Neuronal stem cell (in vitro differentiated cells): ENCODE results near the gene CYB5A.

ENCODE experiments used
- DNase-seq: peaks from one replicate; pipeline ENCODE4 v3.0.0-alpha.2; 2013; ENCODE audit warnings: low spot score
- H2AFZ ChIP-seq: one replicate; pipeline ENCODE4 v1.6.1; 2013; ENCODE audit warnings: mild to moderate bottlenecking, low read length, inconsistent platforms
- H2AK5ac ChIP-seq: 2 replicates; pipeline ENCODE4 v1.6.1; 2013; ENCODE audit warnings: low read depth, mild to moderate bottlenecking, inconsistent platforms, low read length, moderate library complexity, mixed read lengths
- H2BK120ac ChIP-seq: 2 replicates; pipeline ENCODE4 v1.6.1; 2013; ENCODE audit warnings: low read depth, mild to moderate bottlenecking, inconsistent platforms, low read length, moderate library complexity, mixed read lengths
- H2BK12ac ChIP-seq: one replicate; pipeline ENCODE4 v1.6.1; 2013; ENCODE audit warnings: low read length, inconsistent platforms
- H2BK15ac ChIP-seq: 2 replicates; pipeline ENCODE4 v1.6.1; 2013; ENCODE audit warnings: mild to moderate bottlenecking, low read length, inconsistent platforms, mixed read lengths
- H2BK5ac ChIP-seq: one replicate; pipeline ENCODE4 v1.6.1; 2013; ENCODE audit warnings: inconsistent platforms, mild to moderate bottlenecking, low read length, moderate library complexity
- H3K14ac ChIP-seq: one replicate; pipeline ENCODE4 v1.6.1; 2013; ENCODE audit warnings: low read length, inconsistent platforms
- H3K18ac ChIP-seq: 2 replicates; pipeline ENCODE4 v1.6.1; 2013; ENCODE audit warnings: low read length, inconsistent platforms
- H3K23ac ChIP-seq: 2 replicates; pipeline ENCODE4 v1.6.1; 2013; ENCODE audit warnings: low read depth, mild to moderate bottlenecking, mixed read lengths, low read length, inconsistent platforms; ENCODE audit not compliant: poor library complexity
- H3K27ac ChIP-seq: replicated peaks from 3 replicates; pipeline ENCODE4 v1.5.1; 2013; ENCODE audit warnings: low read length, inconsistent platforms
- H3K27me3 ChIP-seq, 3 experiments: 2 replicates each; pipeline ENCODE4 v1.6.1; 2013; ENCODE audit warnings: low read length in 3 of 3, mild to moderate bottlenecking in 2 of 3, inconsistent platforms in 1 of 3, low read depth in 1 of 3, mixed read lengths in 1 of 3, moderate library complexity in 1 of 3; ENCODE audit not compliant: control insufficient read depth in 3 of 3, insufficient read depth in 3 of 3
- H3K36me3 ChIP-seq, 2 donors: replicated peaks in 1 of 2; 2 replicates each; pipeline ENCODE4 v1.6.1; 2013; ENCODE audit warnings: low read length in 2 of 2; ENCODE audit not compliant: control insufficient read depth in 2 of 2, insufficient read depth in 2 of 2
- H3K4ac ChIP-seq: 2 replicates; pipeline ENCODE4 v1.6.1; 2013; ENCODE audit warnings: inconsistent platforms, mild to moderate bottlenecking, low read length, moderate library complexity
- H3K4me1 ChIP-seq, 2 donors: 1 replicate in 1 of 2; 2 replicates in 1 of 2; pipeline ENCODE4 v1.6.1; 2013; ENCODE audit warnings: low read length in 2 of 2, low read depth in 1 of 2; ENCODE audit not compliant: control insufficient read depth in 2 of 2, insufficient read depth in 1 of 2
- H3K4me2 ChIP-seq: one replicate; pipeline ENCODE4 v1.6.1; 2013; ENCODE audit warnings: mild to moderate bottlenecking, low read length, inconsistent platforms; ENCODE audit not compliant: insufficient read depth, poor library complexity, severe bottlenecking
- H3K4me3 ChIP-seq, 2 donors: 2 replicates each; pipeline ENCODE4 v1.5.1; 2013; ENCODE audit warnings: low read length in 2 of 2, mild to moderate bottlenecking in 2 of 2, inconsistent platforms in 1 of 2, moderate library complexity in 1 of 2
- H3K79me1 ChIP-seq: one replicate; pipeline ENCODE4 v1.6.1; 2013; ENCODE audit warnings: low read depth, mild to moderate bottlenecking, inconsistent platforms, low read length, moderate library complexity
- H3K9ac ChIP-seq: one replicate; pipeline ENCODE4 v1.6.1; 2013; ENCODE audit warnings: mild to moderate bottlenecking, low read depth, low read length, inconsistent platforms; ENCODE audit not compliant: poor library complexity
- H3K9me3 ChIP-seq, 2 donors: replicated peaks in 1 of 2; 2 replicates each; pipeline versions ENCODE3 to v1.6.1; 2013; ENCODE audit warnings: low read length in 2 of 2, mild to moderate bottlenecking in 2 of 2, inconsistent platforms in 1 of 2, low read depth in 1 of 2, mixed read lengths in 1 of 2, moderate library complexity in 1 of 2; ENCODE audit not compliant: control insufficient read depth in 2 of 2, insufficient read depth in 1 of 2
- H4K8ac ChIP-seq: one replicate; pipeline ENCODE4 v1.6.1; 2013; ENCODE audit warnings: low read depth, mild to moderate bottlenecking, inconsistent platforms, low read length, moderate library complexity
- H4K91ac ChIP-seq: one replicate; pipeline ENCODE4 v1.6.1; 2013; ENCODE audit warnings: low read length, low read depth, mild to moderate bottlenecking, inconsistent platforms; ENCODE audit not compliant: poor library complexity
- WGBS, 2 donors: extraction: QIAGEN DNeasy Blood & Tissue Kit; methylation state at CpG; one replicate each; pipeline ENCODE4 v1.1.7; 2013; ENCODE audit warnings: missing lambda C conversion rate in 2 of 2, mixed read lengths in 1 of 2; ENCODE audit not compliant: insufficient read length in 2 of 2, insufficient replicate concordance in 1 of 2; ENCODE audit errors: extremely low coverage in 2 of 2; 5-methylcytosine and 5-hydroxymethylcytosine counted together

CYB5A gene

GRCh38 chr18:74266161-74266560 is 25.6 kb downstream of the CYB5A start:
- no peak for DNase-seq
- Histone ChIP-seq H2BK120ac (no peak overlapping the region), H3K4me1 (no peaks in the 10 kb centered on the region), H4K91ac (no peak overlapping the region), H2AFZ (no peak overlapping the region), H3K4ac (no peak overlapping the region), H2BK5ac (no peak overlapping the region), H2AK5ac (no peak overlapping the region), H3K4me2 (no peak overlapping the region), H3K23ac (no peak overlapping the region), H3K14ac (no peak overlapping the region), H3K4me3 (no peak overlapping the region), H3K9ac (no peak overlapping the region), H3K9me3 (peaks cover 0 to 3% of the 10 kb centered on the region in 2 donors), H4K8ac (no peak overlapping the region), H3K36me3 (peaks cover 0 to 9% of the 10 kb centered on the region in 2 donors), H3K18ac (no peak overlapping the region), H2BK12ac (no peak overlapping the region), H3K27me3 (no peaks in the 10 kb centered on the region), H2BK15ac (no peak overlapping the region), H3K27ac (no peak overlapping the region), H3K79me1 (no peaks in the 10 kb centered on the region)
- no CpG with 5 or more reads among the region's 9 CpGs for WGBS, 2 donors

GRCh38 chr18:74265546-74266098 is 26.1 kb downstream of the CYB5A start:
- no peaks in the 10 kb centered on the region for H3K79me1 ChIP-seq
- H2BK120ac ChIP-seq: no peak overlapping the region
- peaks cover 0 to 9% of the 10 kb centered on the region in 2 donors for H3K36me3 ChIP-seq
- H3K4ac ChIP-seq: no peak overlapping the region
- H2BK12ac ChIP-seq: no peak overlapping the region
- DNase-seq: no peak
- no peak overlapping the region for H4K8ac ChIP-seq
- WGBS, 2 donors: no CpG with 5 or more reads among the region's 8 CpGs
- H2AK5ac ChIP-seq: no peak overlapping the region
- no peak overlapping the region for H3K4me3 ChIP-seq
- no peak overlapping the region for H3K23ac ChIP-seq
- no peaks in the 10 kb centered on the region for H3K27me3 ChIP-seq
- H4K91ac ChIP-seq: no peak overlapping the region
- no peak overlapping the region for H2AFZ ChIP-seq
- H3K27ac ChIP-seq: no peak overlapping the region
- peaks cover 0 to 3% of the 10 kb centered on the region in 2 donors for H3K9me3 ChIP-seq
- no peak overlapping the region for H3K18ac ChIP-seq
- no peak overlapping the region for H2BK5ac ChIP-seq
- no peak overlapping the region for H3K4me2 ChIP-seq
- H3K9ac ChIP-seq: no peak overlapping the region
- no peaks in the 10 kb centered on the region for H3K4me1 ChIP-seq
- H2BK15ac ChIP-seq: no peak overlapping the region
- H3K14ac ChIP-seq: no peak overlapping the region

DNA sequence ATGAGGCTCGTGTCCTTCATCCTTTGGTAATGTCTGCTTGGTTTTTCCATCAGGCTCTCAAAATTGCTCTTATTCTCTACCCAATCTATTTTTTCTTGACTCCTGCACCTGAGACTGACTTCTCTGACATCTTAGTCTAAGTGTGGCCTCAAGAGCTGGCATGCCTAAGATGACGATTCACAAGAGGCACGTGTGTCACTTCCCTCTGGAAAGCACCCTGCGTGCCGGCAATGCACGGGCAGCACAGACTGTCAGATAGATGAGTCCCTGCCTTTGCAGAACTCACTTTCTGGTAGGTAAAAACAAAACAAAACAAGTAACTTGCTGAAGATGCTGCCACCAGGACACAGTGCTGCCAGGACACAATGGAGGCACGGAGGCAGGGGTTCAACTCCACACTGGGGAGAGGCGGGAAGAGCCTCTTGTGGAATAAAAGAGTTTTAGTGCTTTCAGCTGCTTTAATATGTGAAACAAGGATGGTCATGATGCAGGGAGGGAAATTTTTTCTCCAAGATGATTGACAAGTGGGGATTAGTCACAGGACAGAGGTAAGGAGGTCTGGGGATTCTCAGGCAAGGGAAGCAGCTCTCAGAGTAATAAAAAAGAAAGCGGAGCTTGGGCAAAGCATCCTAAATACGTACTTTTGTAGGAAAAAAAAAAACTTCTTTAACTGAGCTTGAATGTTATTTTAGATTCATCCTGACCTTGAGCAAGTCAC is 27.3 kb downstream of the CYB5A start:
- no peak overlapping the region for H3K14ac ChIP-seq
- no peak overlapping the region for H2AK5ac ChIP-seq
- H4K8ac ChIP-seq: no peak overlapping the region
- no peak overlapping the region for H4K91ac ChIP-seq
- H2BK12ac ChIP-seq: no peak overlapping the region
- no peak overlapping the region for H2BK15ac ChIP-seq
- no peaks in the 10 kb centered on the region for H3K27me3 ChIP-seq
- peaks cover 0 to 9% of the 10 kb centered on the region in 2 donors for H3K36me3 ChIP-seq
- H2AFZ ChIP-seq: no peak overlapping the region
- no CpG with 5 or more reads among the region's 10 CpGs for WGBS, 2 donors
- DNase-seq: no peak
- H3K27ac ChIP-seq: no peak overlapping the region
- H2BK120ac ChIP-seq: no peak overlapping the region
- H2BK5ac ChIP-seq: no peak overlapping the region
- no peaks in the 10 kb centered on the region for H3K4me1 ChIP-seq
- no peak overlapping the region for H3K4ac ChIP-seq
- H3K18ac ChIP-seq: no peak overlapping the region
- H3K9me3 ChIP-seq: peaks cover 0 to 3% of the 10 kb centered on the region in 2 donors
- no peak overlapping the region for H3K4me2 ChIP-seq
- H3K23ac ChIP-seq: no peak overlapping the region
- H3K4me3 ChIP-seq: no peak overlapping the region
- no peak overlapping the region for H3K9ac ChIP-seq
- no peaks in the 10 kb centered on the region for H3K79me1 ChIP-seq

GRCh38 chr18:74261053-74261713 is 30.6 kb downstream of the CYB5A start:
- H3K4ac ChIP-seq: no peak overlapping the region
- H2BK5ac ChIP-seq: no peak overlapping the region
- DNase-seq: no peak
- no peak overlapping the region for H3K18ac ChIP-seq
- peaks cover 0 to under 1% of the 10 kb centered on the region in 2 donors for H3K9me3 ChIP-seq
- H4K8ac ChIP-seq: no peak overlapping the region
- no peak overlapping the region for H3K9ac ChIP-seq
- H3K36me3 ChIP-seq: peaks cover 0 to 9% of the 10 kb centered on the region in 2 donors
- no peaks in the 10 kb centered on the region for H3K79me1 ChIP-seq
- no CpG with 5 or more reads among the region's 6 CpGs for WGBS, 2 donors
- no peak overlapping the region for H3K4me2 ChIP-seq
- H3K27ac ChIP-seq: no peak overlapping the region
- H2BK15ac ChIP-seq: no peak overlapping the region
- no peak overlapping the region for H2AFZ ChIP-seq
- H3K14ac ChIP-seq: no peak overlapping the region
- no peak overlapping the region for H2BK12ac ChIP-seq
- no peak overlapping the region for H2AK5ac ChIP-seq
- no peak overlapping the region for H3K23ac ChIP-seq
- H4K91ac ChIP-seq: no peak overlapping the region
- H2BK120ac ChIP-seq: no peak overlapping the region
- no peak overlapping the region for H3K4me3 ChIP-seq
- H3K4me1 ChIP-seq: peaks cover 3 to 7% of the 10 kb centered on the region in 2 donors
- H3K27me3 ChIP-seq: no peaks in the 10 kb centered on the region
